HG03045 (cell line): ENCODE results near the gene DYNLT2B.
"Not testable (repeated sequence)": the region's sequence is repeated elsewhere in the genome, so short reads cannot be mapped to it uniquely, and the experiment has no call there.

ENCODE experiments used
- ATAC-seq: cut with Tn5 transposase; IDR thresholded peaks from one replicate; pipeline ENCODE4 v1.9.1; 2021; ENCODE audit warnings: mild to moderate bottlenecking, moderate library complexity; ENCODE audit not compliant: unreplicated experiment

The DYNLT2B gene

GRCh38 chr3:196274585-196274984 lies 43.5 kb downstream of the DYNLT2B start:
- ATAC-seq: peak; percentile 87

DNA sequence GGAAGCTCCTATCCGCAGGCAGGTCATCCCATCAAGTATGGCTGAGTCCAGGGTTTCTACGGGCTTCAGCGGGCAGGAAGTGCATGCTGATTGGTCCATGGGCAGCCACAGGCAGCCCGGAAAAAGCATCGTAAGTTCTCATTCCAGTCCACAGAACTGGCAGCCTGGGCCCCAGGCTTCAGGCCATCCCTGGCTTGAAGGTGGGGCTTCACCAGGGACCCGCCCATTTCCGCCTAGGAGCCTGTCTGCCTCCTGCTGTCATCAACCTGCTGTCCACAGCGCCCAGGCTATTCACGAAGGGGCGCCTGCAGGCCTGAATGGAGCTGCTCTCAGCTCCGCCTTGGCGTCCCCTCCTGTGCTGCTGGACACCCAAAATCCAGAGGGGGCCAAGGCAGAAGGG lies 44.4 kb downstream of the DYNLT2B start:
- no peak for ATAC-seq

DNA sequence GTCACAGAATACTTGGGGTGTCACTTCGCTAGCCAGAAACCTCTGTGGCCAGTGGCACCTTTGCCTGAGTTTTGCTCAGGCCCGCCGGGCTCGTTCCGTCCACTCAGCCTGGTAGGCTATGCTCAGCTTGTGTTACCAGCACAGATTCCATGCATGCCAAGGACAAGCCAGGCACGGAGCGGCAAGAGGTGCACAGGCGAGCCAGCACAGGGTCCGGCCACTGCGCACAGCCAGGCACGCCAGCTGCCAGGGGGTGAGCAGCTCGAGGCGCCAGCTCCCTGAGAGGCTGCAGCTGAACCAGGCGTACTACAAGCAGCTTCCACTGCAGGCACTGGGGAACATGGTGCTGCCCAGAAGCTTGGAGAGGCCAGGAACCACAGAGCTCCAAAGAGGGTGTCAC lies 45.2 kb downstream of the DYNLT2B start:
- no peak for ATAC-seq

DNA sequence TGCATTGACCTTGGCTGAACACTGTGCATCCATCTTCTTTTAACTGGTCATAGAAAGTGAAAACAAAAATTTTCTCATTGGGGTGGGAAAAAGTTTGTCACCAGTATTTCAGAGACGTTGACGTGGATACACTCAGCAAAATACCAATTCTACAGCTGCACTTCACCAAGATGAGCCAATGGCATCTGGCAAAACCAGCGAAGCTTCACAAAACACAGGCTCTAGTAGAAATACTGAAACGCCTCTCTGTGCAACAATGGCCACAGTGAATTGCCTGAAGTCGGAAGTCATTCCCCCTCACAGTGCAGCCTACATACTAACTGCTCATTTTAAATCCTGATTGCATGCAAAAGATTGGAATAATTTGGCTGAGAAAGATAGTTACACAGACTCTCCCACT lies 47.5 kb downstream of the DYNLT2B start:
- no peak for ATAC-seq

- no peak for ATAC-seq
These were observed 49.5 kb downstream of the DYNLT2B start for GRCh38 chr3:196268284-196269163.

- no peak for ATAC-seq
These were observed 54.2 kb downstream of the DYNLT2B start for GRCh38 chr3:196263819-196264218.

DNA sequence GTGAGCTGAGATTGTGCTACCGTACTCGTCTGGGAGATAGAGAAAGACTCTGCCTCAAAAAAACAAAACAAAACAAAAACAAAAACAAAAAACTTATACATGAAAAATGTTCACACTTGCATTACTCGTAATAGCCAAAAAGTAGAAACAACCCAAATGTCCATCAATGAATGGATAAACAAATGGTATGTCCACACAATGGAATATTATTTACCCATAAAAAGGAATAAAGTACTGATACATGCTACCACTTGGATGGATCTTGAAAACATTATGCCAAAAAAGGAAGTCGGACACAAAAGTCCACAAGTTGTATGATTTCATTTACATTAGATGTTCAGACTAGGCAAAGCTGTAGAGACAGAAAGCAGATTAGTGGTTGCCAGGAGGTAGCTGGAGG lies 57.3 kb downstream of the DYNLT2B start:
- ATAC-seq: no peak

- ATAC-seq: no peak
These were observed 62.3 kb downstream of the DYNLT2B start for GRCh38 chr3:196255776-196256175.

GRCh38 chr3:196254376-196255283 lies 63.4 kb downstream of the DYNLT2B start:
- no peak for ATAC-seq

DNA sequence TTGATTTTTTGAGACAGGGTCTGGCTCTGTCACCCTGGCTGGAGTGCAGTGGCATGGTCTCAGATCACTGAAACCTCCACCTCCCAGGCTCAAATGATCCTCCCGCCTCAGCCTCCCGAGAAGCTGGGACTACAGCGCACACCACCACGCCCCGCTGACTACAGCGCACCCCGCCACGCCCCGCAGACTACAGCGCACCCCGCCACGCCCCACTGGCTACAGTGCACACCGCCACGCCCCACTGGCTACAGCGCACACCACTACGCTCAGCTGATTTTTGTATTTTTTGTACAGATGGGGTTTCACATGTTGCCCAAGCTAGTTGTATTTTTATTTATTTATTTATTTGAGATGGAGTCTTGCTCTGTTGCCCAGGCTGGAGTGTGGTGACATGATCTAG lies 66.1 kb downstream of the DYNLT2B start:
- ATAC-seq: no peak

DNA sequence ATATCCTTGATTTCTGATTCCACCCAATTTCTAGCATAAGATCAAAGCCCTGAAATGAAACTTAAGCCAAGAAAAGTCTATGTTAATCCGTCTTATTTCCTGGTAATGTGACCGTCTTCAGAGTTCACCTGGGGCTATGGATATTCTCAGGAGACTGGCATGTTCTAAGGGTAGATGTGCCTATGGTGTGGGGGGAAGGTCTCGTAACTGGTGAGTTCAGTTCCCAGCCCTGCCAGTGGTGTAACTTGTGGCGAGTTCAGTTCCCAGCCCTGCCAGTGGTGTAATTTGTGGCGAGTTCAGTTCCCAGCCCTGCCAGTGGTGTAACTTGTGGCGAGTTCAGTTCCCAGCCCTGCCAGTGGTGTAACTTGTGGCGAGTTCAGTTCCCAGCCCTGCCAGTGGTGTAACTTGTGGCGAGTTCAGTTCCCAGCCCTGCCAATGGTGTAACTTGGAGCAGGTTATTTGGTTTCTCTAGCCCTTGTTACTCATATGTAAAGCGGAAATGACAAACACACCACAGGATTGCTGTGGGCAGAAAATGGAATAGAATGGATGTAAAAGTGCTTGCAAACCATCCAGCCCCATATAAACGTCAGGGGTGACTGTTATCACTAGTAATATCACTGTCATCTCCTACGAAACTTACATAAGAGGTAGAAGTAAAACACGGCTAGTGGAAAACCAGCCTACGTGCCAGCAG lies 71.3 kb downstream of the DYNLT2B start:
- no peak for ATAC-seq

DNA sequence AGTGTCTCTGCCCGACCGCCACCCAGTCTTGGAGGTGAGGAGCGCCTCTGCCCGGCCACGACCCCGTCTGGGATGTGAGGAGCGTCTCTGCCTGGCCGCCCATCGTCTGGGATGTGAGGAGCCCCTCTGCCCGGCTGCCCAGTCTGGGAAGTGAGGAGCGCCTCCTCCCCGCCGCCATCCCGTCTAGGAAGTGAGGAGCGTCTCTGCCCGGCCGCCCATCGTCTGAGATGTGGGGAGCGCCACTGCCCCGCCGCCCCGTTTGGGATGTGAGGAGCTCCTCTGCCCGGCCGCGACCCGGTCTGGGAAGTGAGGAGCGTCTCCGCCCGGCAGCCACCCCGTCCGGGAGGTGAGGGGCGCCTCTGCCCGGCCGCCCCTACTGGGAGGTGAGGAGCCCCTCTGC lies 73.9 kb downstream of the DYNLT2B start:
- not testable (repeated sequence) for ATAC-seq

- ATAC-seq: no peak
These were observed 76.3 kb downstream of the DYNLT2B start for GRCh38 chr3:196241704-196242103.
